DND-41 (cell line): ENCODE data around the gene ME2.

Experiments used
- EZH2 ChIP-seq: IDR thresholded peaks from 3 replicates; pipeline ENCODE4 v1.6.1; 2012; ENCODE audit warnings: borderline replicate concordance, low read depth, mild to moderate bottlenecking, moderate library complexity, low read length, inconsistent platforms; ENCODE audit not compliant: severe bottlenecking
- TF ChIP-seq, protein P1 (sequence below): IDR thresholded peaks from 2 replicates; pipeline ENCODE4 v1.5.1; 2012; ENCODE audit warnings: borderline replicate concordance, low read length, moderate library complexity, mild to moderate bottlenecking; ENCODE audit not compliant: poor library complexity, severe bottlenecking; ENCODE audit errors: extremely low read depth

DNA sequence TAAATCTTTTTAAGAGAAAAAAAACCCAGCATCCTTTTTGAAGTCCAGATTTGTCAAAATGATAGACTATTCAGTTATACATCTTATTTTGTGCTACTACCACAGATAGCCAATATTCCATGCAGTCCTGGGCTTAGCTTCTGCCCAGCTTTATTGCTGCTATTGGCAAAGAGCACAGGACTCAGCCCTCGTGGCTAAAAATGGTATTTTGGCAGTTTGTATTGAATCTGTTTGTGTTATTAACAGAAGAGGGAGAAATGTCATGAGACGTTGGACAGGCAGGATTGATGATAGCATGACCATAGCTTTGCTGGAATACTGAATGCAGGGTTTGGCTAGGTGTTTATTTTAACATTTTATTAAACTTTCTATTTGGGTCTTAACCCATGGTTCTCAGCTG, 108.3 kb downstream of the ME2 start:
- TF ChIP-seq, protein P1, sequence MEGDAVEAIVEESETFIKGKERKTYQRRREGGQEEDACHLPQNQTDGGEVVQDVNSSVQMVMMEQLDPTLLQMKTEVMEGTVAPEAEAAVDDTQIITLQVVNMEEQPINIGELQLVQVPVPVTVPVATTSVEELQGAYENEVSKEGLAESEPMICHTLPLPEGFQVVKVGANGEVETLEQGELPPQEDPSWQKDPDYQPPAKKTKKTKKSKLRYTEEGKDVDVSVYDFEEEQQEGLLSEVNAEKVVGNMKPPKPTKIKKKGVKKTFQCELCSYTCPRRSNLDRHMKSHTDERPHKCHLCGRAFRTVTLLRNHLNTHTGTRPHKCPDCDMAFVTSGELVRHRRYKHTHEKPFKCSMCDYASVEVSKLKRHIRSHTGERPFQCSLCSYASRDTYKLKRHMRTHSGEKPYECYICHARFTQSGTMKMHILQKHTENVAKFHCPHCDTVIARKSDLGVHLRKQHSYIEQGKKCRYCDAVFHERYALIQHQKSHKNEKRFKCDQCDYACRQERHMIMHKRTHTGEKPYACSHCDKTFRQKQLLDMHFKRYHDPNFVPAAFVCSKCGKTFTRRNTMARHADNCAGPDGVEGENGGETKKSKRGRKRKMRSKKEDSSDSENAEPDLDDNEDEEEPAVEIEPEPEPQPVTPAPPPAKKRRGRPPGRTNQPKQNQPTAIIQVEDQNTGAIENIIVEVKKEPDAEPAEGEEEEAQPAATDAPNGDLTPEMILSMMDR: no peak
- TF ChIP-seq EZH2: no peak
